ENCODE measurements around the gene SLIT3. TPM values are rescaled to one million over a fixed set of nuclear protein-coding genes. Genes with fewer than 3 reads are reported as not detected.

SLIT3 gene
- total RNA-seq, 1 donor from 2014 or later, result 5.0 TPM

GRCh38 chr5:168848569-168848968 is 452.4 kb downstream of the SLIT3 start:
- Histone ChIP-seq H3K4me3 (ENCODE audit: low read depth, low read length) (no peak overlapping the region), H3K27me3 (ENCODE audit: control insufficient read depth, insufficient read depth, low read length) (peaks cover 13% of the 10 kb centered on the region)
- no peak for TF ChIP-seq CTCF (IDR thresholded peaks at IDR 0.05; ENCODE audit: insufficient read depth, low read length, poor library complexity, severe bottlenecking)

GRCh38 chr5:168847511-168848073 is 453.3 kb downstream of the SLIT3 start:
- no peak for DNase-seq (ENCODE audit: low read depth)
- Histone ChIP-seq H3K27me3 (ENCODE audit: control insufficient read depth, insufficient read depth, low read length) (peaks cover 17% of the 10 kb centered on the region), H3K36me3 (ENCODE audit: control insufficient read depth, insufficient read depth, low read length) (no peaks in the 10 kb centered on the region), H3K4me3 (ENCODE audit: low read depth, low read length) (no peak overlapping the region)
- TF ChIP-seq CTCF (IDR thresholded peaks at IDR 0.05; ENCODE audit: insufficient read depth, low read length, poor library complexity, severe bottlenecking), result no peak

More at GRCh38 chr5:168848569-168848968, 452.4 kb downstream of the SLIT3 start:
- H3K36me3 ChIP-seq (ENCODE audit: control insufficient read depth, insufficient read depth, low read length), result no peaks in the 10 kb centered on the region
- DNase-seq (ENCODE audit: low read depth), result no peak

- H3K27me3 ChIP-seq (ENCODE audit: control insufficient read depth, insufficient read depth, low read length), result peaks cover 18% of the 10 kb centered on the region
- no peak for DNase-seq (ENCODE audit: low read depth)
- TF ChIP-seq CTCF (IDR thresholded peaks at IDR 0.05; ENCODE audit: insufficient read depth, low read length, poor library complexity, severe bottlenecking), result no peak
Measured at GRCh38 chr5:168844922-168845296, 456.0 kb downstream of the SLIT3 start.

GRCh38 chr5:168844016-168844921 is 456.7 kb downstream of the SLIT3 start:
- no peak overlapping the region for H3K4me3 ChIP-seq (ENCODE audit: low read depth, low read length)

More at GRCh38 chr5:168844922-168845296, 456.0 kb downstream of the SLIT3 start:
- Histone ChIP-seq H3K36me3 (ENCODE audit: control insufficient read depth, insufficient read depth, low read length) (no peaks in the 10 kb centered on the region), H3K4me3 (ENCODE audit: low read depth, low read length) (no peak overlapping the region)

GRCh38 chr5:168843277-168844015 is 457.5 kb downstream of the SLIT3 start:
- Histone ChIP-seq H3K27me3 (ENCODE audit: control insufficient read depth, insufficient read depth, low read length) (peaks cover 18% of the 10 kb centered on the region), H3K4me3 (ENCODE audit: low read depth, low read length) (no peak overlapping the region), H3K36me3 (ENCODE audit: control insufficient read depth, insufficient read depth, low read length) (no peaks in the 10 kb centered on the region)
- DNase-seq (ENCODE audit: low read depth), result no peak
- TF ChIP-seq CTCF (IDR thresholded peaks at IDR 0.05; ENCODE audit: insufficient read depth, low read length, poor library complexity, severe bottlenecking), result no peak

More at GRCh38 chr5:168844016-168844921, 456.7 kb downstream of the SLIT3 start:
- peaks cover 18% of the 10 kb centered on the region for H3K27me3 ChIP-seq (ENCODE audit: control insufficient read depth, insufficient read depth, low read length)
- TF ChIP-seq CTCF (IDR thresholded peaks at IDR 0.05; ENCODE audit: insufficient read depth, low read length, poor library complexity, severe bottlenecking), result no peak
- no peaks in the 10 kb centered on the region for H3K36me3 ChIP-seq (ENCODE audit: control insufficient read depth, insufficient read depth, low read length)
- DNase-seq (ENCODE audit: low read depth), result no peak
